ENCODE measurements around the gene STAB1. TPM values are rescaled to one million over a fixed set of nuclear protein-coding genes. Genes with fewer than 3 reads are reported as not detected.
A peak's percentile ranks its signal among the peaks of the same experiment; 100 is the strongest.

The STAB1 gene
- total and polyA plus RNA-seq, 2 of the 13 experiments (the other 11 are each of a cell fraction or from before 2014, with no cell fraction given): 0.09 to 0.34 TPM

DNA sequence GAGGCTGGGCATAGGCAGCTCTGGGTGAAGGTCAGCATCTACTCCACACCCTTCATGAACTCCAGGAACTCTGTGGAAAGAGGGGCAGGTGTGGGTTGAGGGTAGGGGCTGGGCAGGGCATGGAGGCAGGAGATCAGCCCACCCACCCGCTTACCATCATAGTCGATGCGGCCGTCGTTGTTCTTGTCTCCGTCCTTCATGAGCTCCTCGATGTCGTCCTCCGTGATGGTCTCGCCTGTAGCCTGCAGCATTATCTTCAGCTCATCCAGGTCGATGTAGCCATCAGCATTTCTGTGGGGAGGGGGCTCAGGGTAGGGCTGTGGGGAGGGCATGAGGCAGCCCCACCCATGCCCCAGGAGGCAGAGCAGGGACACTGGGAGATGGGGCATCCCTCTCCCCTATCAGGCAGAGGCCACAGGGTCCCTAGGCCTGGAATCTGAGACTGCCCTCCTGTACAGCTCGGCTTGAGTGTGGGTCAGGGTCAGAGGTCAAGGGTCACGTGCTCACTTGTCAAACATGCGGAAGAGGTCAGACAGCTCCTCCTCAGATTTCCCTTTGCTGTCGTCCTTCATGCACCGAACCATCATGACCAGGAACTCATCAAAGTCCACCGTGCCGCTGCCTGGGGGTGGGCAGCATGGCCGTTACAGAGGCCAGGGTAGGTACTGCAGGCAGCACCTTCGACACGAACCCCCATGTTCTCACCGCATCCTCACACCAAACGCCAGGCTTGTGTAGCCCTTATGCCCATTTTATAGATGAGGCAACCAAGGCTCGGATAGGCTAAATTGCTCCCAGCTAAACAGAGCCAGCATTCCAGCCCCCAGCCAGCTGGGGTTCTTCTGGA is 43.7 kb upstream of the STAB1 start (continued):
- TF ChIP-seq HDAC1 (CRISPR knock-in tag; IDR thresholded peaks at IDR 0.05) (no peak), BHLHE40 (IDR thresholded peaks at IDR 0.05; ENCODE audit: low read length) (peak; percentile 76), REL (CRISPR knock-in tag; conservative IDR thresholded peaks at IDR 0.05) (no peak), YEATS2 (CRISPR knock-in tag; IDR thresholded peaks at IDR 0.05; ENCODE audit: borderline replicate concordance) (no peak), MED1 (CRISPR knock-in tag; IDR thresholded peaks at IDR 0.05) (no peak), ZFY (CRISPR knock-in tag; IDR thresholded peaks at IDR 0.05) (no peak), SAP130 (CRISPR knock-in tag; IDR thresholded peaks at IDR 0.05; ENCODE audit: low read depth) (peak; percentile 68), BCL6 (CRISPR knock-in tag; IDR thresholded peaks at IDR 0.05) (peak; percentile 48; the same call in 1 of the 2 replicates), ZNF501 (CRISPR knock-in tag; IDR thresholded peaks at IDR 0.05) (no peak), ZFP36L1 (CRISPR knock-in tag; IDR thresholded peaks at IDR 0.05) (no peak), POLR2A (IDR thresholded peaks at IDR 0.05; ENCODE audit: insufficient read depth in 1 of 2, low read depth in 2 of 2, low read length in 2 of 2) (no peak), ZNF580 (CRISPR knock-in tag; IDR thresholded peaks at IDR 0.05; ENCODE audit: borderline replicate concordance, low read depth) (no peak), ZNF318 (CRISPR knock-in tag; IDR thresholded peaks at IDR 0.05) (no peak), TBX3 (IDR thresholded peaks at IDR 0.05; ENCODE audit: borderline replicate concordance) (peak; percentile 28; the same call in 1 of the 2 replicates), POGZ (CRISPR knock-in tag; IDR thresholded peaks at IDR 0.05) (no peak), WIZ (CRISPR knock-in tag; IDR thresholded peaks at IDR 0.05) (no peak), NFKBIZ (CRISPR knock-in tag; IDR thresholded peaks at IDR 0.05) (no peak), MYC (CRISPR knock-in tag; IDR thresholded peaks at IDR 0.05; ENCODE audit: borderline replicate concordance) (peak; percentile 44; the same call in 1 of the 2 replicates)
- TF ChIP-seq, protein P1, sequence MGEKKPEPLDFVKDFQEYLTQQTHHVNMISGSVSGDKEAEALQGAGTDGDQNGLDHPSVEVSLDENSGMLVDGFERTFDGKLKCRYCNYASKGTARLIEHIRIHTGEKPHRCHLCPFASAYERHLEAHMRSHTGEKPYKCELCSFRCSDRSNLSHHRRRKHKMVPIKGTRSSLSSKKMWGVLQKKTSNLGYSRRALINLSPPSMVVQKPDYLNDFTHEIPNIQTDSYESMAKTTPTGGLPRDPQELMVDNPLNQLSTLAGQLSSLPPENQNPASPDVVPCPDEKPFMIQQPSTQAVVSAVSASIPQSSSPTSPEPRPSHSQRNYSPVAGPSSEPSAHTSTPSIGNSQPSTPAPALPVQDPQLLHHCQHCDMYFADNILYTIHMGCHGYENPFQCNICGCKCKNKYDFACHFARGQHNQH (CRISPR knock-in tag; IDR thresholded peaks at IDR 0.05): no peak
- TF ChIP-seq, protein P2, sequence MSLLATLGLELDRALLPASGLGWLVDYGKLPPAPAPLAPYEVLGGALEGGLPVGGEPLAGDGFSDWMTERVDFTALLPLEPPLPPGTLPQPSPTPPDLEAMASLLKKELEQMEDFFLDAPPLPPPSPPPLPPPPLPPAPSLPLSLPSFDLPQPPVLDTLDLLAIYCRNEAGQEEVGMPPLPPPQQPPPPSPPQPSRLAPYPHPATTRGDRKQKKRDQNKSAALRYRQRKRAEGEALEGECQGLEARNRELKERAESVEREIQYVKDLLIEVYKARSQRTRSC (CRISPR knock-in tag; IDR thresholded peaks at IDR 0.05; ENCODE audit: low read depth): no peak

Data from HepG2 (cell line).